Embryonic facial prominence (tissue), 1 donor: ENCODE measurements around the gene DNAJC7.

Source experiments
- DNase-seq: peaks from one replicate; pipeline ENCODE4 v3.0.0-alpha.2; 2016; ENCODE audit errors: extremely low spot score

Gene DNAJC7

DNA sequence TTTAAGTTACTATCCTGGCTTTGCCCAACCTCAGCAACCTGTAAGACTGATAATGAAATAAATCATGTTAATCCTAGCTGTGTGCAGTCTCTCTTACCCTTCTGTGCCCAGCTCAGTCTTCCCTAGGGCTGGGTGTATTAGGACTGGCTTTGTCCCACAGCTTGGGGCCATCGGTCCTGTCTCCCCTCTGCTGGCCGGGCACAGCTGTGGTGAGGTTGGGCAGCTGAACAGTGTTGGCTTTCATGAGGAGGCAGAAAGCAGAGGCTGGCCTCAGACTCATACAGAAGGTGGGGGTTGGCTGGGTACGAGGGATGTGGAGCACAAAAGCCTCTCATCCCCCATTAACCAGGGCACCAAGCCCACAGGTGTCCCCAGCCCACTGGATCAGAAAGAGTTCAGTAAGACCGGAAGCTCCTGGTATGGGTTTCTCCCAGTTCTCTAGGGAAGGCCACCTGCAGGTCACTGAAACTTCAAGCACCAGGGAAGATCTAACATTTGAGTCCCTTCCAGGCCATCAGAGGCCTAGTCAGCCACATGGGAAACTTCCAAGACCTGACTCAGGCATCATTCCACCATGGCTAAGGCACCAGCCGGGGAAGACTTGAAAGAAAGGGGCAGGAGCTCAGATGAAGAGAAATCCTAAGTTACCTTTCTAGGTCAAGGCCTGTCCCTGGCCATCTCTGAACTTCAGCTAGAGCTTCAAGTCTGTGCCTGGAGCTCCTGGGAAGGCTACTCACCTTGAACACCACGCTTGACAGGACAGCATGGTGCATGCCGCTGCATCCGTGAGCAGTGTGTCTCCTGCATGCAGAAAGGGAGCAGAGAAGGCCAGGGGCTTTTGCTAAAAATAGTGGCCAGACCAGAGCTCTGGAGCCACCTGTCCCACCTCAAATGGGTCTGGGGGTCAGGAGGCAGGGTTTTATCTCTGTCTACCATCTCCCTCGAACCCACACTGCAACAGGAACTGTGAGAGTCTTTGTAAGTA, 41.8 kb downstream of the DNAJC7 start:
- DNase-seq: no peak

- DNase-seq: no peak
These were observed 42.6 kb downstream of the DNAJC7 start for GRCh38 chr17:41974658-41975057.

GRCh38 chr17:41974031-41974430, 43.2 kb downstream of the DNAJC7 start:
- no peak for DNase-seq

DNA sequence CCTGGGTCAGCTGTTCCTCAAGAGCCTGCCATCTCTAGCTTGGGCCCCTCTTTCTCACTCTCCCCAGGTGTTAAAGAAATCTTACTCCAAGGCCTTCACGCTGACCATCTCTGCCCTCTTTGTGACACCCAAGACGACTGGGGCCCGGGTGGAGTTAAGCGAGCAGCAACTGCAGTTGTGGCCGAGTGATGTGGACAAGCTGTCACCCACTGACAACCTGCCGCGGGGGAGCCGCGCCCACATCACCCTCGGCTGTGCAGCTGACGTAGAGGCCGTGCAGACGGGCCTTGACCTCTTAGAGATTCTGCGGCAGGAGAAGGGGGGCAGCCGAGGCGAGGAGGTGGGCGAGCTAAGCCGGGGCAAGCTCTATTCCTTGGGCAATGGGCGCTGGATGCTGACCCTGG, 43.8 kb downstream of the DNAJC7 start:
- DNase-seq: no peak

DNA sequence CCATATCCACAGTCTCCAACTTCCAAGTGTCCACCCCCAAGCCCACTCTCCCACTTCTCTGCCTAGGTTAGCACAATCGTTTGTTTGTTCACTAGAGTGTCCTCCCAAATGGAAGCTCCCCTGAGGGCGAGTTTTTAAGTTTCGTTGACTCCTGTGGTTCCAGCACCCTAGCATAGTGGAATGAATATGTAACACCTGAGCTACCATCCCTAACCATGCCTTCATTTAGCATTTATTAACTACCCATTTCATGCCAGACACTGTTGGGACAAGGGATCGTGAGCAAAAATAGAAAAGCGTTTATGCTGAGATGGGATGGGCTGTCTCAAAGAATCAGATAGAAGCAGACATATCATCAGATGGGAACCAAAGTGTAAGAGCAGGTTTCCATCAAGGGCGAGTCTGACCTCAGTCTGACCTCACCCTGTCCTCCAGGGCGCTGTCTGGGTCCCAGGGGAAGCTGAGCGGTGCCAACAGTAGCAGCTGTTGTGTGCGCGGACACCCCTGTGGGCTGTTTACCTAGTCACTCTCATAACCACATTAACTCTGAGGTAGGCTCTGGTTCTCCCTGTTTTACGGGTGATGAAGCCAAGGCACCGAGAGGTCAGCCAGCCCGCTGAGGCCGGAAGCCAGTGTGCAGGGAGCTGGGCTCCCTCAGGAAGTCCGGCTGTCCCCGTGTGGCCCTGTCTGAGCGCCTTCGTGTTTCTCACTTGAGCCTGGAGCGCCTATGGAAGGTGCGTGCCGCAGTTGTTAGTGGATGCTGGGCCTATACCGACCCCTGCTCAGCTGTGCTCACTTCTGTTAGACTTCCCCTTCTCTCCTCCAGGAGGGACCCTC, 44.5 kb downstream of the DNAJC7 start:
- DNase-seq: no peak

DNA sequence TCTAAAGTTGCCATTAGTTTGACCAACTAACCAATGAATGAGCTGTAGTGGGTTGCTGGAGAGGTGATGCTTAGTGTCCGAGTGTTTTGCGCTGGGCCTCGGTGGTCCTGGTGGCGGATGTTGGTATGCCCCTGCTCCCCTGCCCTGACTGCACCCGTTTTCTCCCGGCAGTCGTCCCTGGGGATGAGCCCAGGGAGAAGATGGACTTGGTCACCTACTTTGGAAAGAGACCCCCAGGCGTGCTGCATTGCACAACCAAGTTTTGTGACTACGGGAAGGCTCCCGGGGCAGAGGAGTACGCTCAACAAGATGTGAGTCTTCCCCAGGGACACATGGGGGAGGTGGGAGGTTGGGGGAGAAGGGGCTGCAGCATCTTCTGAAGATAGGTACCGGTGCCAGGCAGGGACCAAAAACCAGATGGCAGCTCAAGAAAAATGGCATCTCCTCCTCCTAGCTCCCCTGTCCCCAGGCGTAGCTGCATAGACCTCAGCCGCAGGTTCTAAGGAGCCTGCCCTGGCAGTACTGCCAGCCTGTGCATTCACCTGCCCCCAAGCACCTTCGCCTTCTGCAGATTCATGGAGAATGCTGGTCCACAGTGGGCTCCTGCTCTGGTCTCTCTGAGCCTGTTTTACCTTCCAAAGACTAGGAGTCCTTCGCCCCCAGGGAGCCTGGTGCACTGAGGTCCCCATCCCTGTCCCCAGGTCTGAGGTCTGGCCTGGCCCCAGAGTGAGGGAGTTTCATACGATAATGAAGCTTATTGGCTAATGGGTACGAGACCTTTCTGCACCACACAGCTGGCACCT, 45.3 kb downstream of the DNAJC7 start:
- no peak for DNase-seq

GRCh38 chr17:41970901-41971331, 46.3 kb downstream of the DNAJC7 start:
- DNase-seq: no peak

- no peak for DNase-seq
These were observed 48.6 kb downstream of the DNAJC7 start for GRCh38 chr17:41968676-41969075.

DNA sequence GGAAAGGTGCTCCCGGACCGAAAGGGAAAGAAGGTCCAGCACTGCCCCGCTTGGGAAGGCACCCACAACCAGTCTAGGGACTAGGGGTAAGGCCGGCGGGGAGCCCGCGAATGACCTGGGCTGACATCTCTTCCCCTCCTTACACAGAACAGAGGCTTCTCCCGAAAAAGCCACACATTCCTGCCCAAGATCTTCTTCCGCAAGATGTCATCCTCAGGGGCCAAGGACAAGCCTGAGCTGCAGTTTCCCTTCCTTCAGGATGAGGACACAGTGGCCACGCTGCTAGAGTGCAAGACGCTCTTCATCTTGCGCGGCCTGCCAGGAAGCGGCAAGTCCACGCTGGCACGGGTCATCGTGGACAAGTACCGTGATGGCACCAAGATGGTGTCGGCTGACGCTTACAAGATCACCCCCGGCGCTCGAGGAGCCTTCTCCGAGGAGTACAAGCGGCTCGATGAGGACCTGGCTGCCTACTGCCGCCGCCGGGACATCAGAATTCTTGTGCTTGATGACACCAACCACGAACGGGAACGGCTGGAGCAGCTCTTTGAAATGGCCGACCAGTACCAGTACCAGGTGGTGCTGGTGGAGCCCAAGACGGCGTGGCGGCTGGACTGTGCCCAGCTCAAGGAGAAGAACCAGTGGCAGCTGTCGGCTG, 49.2 kb downstream of the DNAJC7 start:
- DNase-seq: no peak

DNA sequence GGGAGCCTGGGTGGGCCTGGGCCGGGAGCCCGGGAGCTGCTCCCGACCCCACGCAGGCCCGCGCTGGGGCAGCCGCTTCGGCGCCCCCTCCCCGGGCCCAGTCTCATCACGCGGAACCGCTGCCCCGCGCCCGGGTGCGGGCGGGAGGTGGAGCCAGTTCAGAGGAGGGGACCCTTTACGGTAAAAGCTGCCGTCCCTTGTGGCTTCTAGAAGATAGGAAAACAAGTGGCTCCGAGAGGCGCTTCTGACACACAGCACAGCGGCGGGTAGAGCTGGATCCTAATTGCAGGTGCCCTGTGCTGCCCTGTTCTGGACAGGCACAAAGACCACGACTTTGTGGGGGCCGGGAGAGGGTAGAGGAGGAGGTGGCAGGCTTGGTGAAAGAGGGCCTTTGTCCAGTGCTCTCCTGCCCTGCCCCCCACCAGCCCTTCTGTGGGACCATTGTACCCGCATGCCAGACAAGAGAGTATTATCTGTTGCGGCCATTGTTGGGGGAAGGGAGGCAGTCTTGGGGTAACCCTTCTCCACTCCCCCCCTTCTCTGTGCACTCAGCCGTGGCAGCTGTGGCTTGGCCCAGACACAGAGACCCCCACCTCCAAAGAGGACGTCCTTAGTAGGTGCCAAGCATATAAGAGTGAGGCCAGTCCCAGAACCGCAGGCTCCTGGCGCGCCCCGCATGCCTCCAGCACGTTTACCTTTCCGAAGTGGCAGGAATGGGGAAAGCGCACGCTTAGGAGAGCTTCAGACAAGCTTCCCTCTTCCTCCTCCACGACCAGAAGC, 49.9 kb downstream of the DNAJC7 start:
- no peak for DNase-seq

GRCh38 chr17:41966463-41967140, 50.6 kb downstream of the DNAJC7 start, which contains the start of gene CNP:
Gene CNP (plus strand): TSS chr17:41966795. CDS start chr17:41966885, 90 bp downstream.
- peak; percentile 74 for DNase-seq

GRCh38 chr17:41965694-41966462, 51.4 kb downstream of the DNAJC7 start:
- peak; percentile 51 for DNase-seq

- DNase-seq: no peak
These were observed 54.3 kb downstream of the DNAJC7 start for GRCh38 chr17:41962768-41963434.

GRCh38 chr17:41962111-41962510, 55.1 kb downstream of the DNAJC7 start:
- no peak for DNase-seq

- DNase-seq: no peak
These were observed 57.7 kb downstream of the DNAJC7 start for GRCh38 chr17:41959336-41960095.

- DNase-seq: no peak
These were observed 58.3 kb downstream of the DNAJC7 start for GRCh38 chr17:41959030-41959335.

GRCh38 chr17:41957869-41958439, 59.3 kb downstream of the DNAJC7 start:
- DNase-seq: no peak
